GM12878 (cell line): ENCODE data around the gene CLK4. TPM values are rescaled to one million over a fixed set of nuclear protein-coding genes. Genes with fewer than 3 reads are reported as not detected.

Experiments used
- ATAC-seq: fragments of 200-7000 bp; cut with Tn5 transposase; 3 replicates; pipeline ENCODE4 v1.9.1; 2020; ENCODE audit warnings: mild to moderate bottlenecking, moderate library complexity
- BruUV-seq: library from RNA; stranded (reverse); fragments of 400-500 nt; replicated peaks from 2 replicates; lab custom pipeline; 2021; lab: Mats Ljungman, UMichigan
- CTCF ChIA-PET: fragments of 300-600 bp; sonication (Branson Sonifier 250); formaldehyde crosslinking; extraction: SDS; loops from one replicate; lab custom pipeline; 2021; ENCODE audit warnings: inconsistent platforms; lab: Yijun Ruan, JAX
- POLR2A ChIA-PET: fragments of 350-600 bp; formaldehyde crosslinking; extraction: SDS; loops from one replicate; lab custom pipeline; 2021; ENCODE audit warnings: inconsistent platforms; lab: Charles Lee
- RAD21 ChIA-PET: fragments of 300-600 bp; sonication (Branson Sonifier 250); formaldehyde crosslinking; loops from one replicate; lab custom pipeline; 2023; ENCODE audit warnings: antibody characterized with exemption; ENCODE audit not compliant: unreplicated experiment; lab: Charles Lee
- SMC1A ChIA-PET: fragments of 300-600 bp; sonication (Branson Sonifier 250); formaldehyde crosslinking; loops from one replicate; lab custom pipeline; 2023; ENCODE audit not compliant: unreplicated experiment, uncharacterized antibody; lab: Charles Lee
- DNase-seq: peaks from one replicate; pipeline ENCODE4 v3.0.0-alpha.2; 2011; ENCODE audit warnings: low read depth, low spot score
- FAIRE-seq: peaks from 3 replicates; lab custom pipeline; 2011; peaks lifted over from hg19 to GRCh38; lab: Jason Lieb, UNC
- H2AFZ ChIP-seq: 2 replicates; pipeline ENCODE4 v1.6.0; 2011; ENCODE audit warnings: low read depth, low read length, control low read depth; ENCODE audit not compliant: control insufficient read depth
- H3K27ac ChIP-seq: 2 replicates; pipeline ENCODE4 v1.5.1; 2011; ENCODE audit warnings: control low read depth; ENCODE audit not compliant: control insufficient read depth, insufficient read depth
- H3K27me3 ChIP-seq, 2 experiments: replicated peaks in 1 of 2; 2 replicates each; pipeline versions ENCODE4 v1.6.0 to v1.6.1; 2011; ENCODE audit warnings: low read length in 1 of 2; ENCODE audit not compliant: control insufficient read depth in 2 of 2, insufficient read depth in 2 of 2
- H3K36me3 ChIP-seq, 2 experiments: 2 replicates each; pipeline ENCODE4 v1.5.1; 2011; ENCODE audit warnings: low read length in 1 of 2; ENCODE audit not compliant: control insufficient read depth in 2 of 2, insufficient read depth in 2 of 2
- H3K4me1 ChIP-seq: 2 replicates; pipeline ENCODE4 v1.6.1; 2011; ENCODE audit warnings: mild to moderate bottlenecking, low read length, moderate library complexity, mixed read lengths; ENCODE audit not compliant: control insufficient read depth, insufficient read depth
- H3K4me2 ChIP-seq: 2 replicates; pipeline ENCODE4 v1.6.0; 2011; ENCODE audit warnings: control low read depth; ENCODE audit not compliant: control insufficient read depth, insufficient read depth
- H3K4me3 ChIP-seq: fragments of 200-600 bp; sonication (generic); 2 replicates; pipeline ENCODE4 v1.5.1; 2016
- H3K79me2 ChIP-seq: 2 replicates; pipeline ENCODE4 v1.6.0; 2011; ENCODE audit warnings: low read length; ENCODE audit not compliant: control insufficient read depth, insufficient read depth
- H3K9ac ChIP-seq: 2 replicates; pipeline ENCODE4 v1.8.0; 2011; ENCODE audit warnings: low read length, control low read depth, mixed read lengths; ENCODE audit not compliant: control insufficient read depth, insufficient read depth
- H3K9me3 ChIP-seq: replicated peaks from 3 replicates; pipeline ENCODE4 v1.5.1; 2011; ENCODE audit warnings: mild to moderate bottlenecking, low read length; ENCODE audit not compliant: control insufficient read depth, insufficient read depth
- H4K20me1 ChIP-seq: 2 replicates; pipeline ENCODE4 v1.6.0; 2011; ENCODE audit not compliant: control insufficient read depth, insufficient read depth
- CBX3 ChIP-seq: fragments of 200-600 bp; sonication (generic); IDR thresholded peaks from 2 replicates; pipeline ENCODE4 v1.6.1; 2016; ENCODE audit warnings: low read depth, borderline replicate concordance
- CREM ChIP-seq: IDR thresholded peaks from 2 replicates; pipeline ENCODE4 v1.6.1; 2014; ENCODE audit warnings: antibody characterized with exemption, low read depth
- FOS ChIP-seq: IDR thresholded peaks from 3 replicates; pipeline ENCODE4 v1.6.1; 2011; ENCODE audit warnings: borderline replicate concordance; ENCODE audit not compliant: insufficient read length; ENCODE audit errors: extremely low read depth
- HDGF ChIP-seq: fragments of 450-650 bp; IDR thresholded peaks from 2 replicates; pipeline ENCODE4 v1.6.1; 2016; ENCODE audit warnings: antibody characterized with exemption
- JUND ChIP-seq: IDR thresholded peaks from 2 replicates; pipeline ENCODE4 v1.6.1; 2012; ENCODE audit warnings: low read depth, mild to moderate bottlenecking, low read length, improper control_type of control experiment, moderate library complexity
- MTA3 ChIP-seq: IDR thresholded peaks from 2 replicates; pipeline ENCODE4 v1.6.1; 2012; ENCODE audit warnings: low read length, inconsistent platforms, borderline replicate concordance
- PAX8 ChIP-seq: fragments of 450-650 bp; IDR thresholded peaks from 2 replicates; pipeline ENCODE4 v1.6.1; 2017; ENCODE audit warnings: mild to moderate bottlenecking, moderate library complexity
- RCOR1 ChIP-seq: conservative IDR thresholded peaks from 2 replicates; pipeline ENCODE4 v1.6.1; 2012; ENCODE audit warnings: low read depth, low read length, improper control_type of control experiment
- SMAD5 ChIP-seq: IDR thresholded peaks from 2 replicates; pipeline ENCODE4 v1.6.1; 2016; ENCODE audit warnings: antibody characterized with exemption, low read depth
- SRF ChIP-seq, 2 experiments: IDR thresholded peaks; 2 replicates each; pipeline ENCODE4 v1.6.1; 2011; ENCODE audit warnings: low read depth in 2 of 2, low read length in 2 of 2, mild to moderate bottlenecking in 1 of 2, moderate library complexity in 1 of 2
- STAT1 ChIP-seq: fragments of 450-650 bp; conservative IDR thresholded peaks from 2 replicates; pipeline ENCODE4 v1.6.1; 2014; ENCODE audit warnings: antibody characterized with exemption, mild to moderate bottlenecking
- ZNF24 ChIP-seq: fragments of 450-650 bp; IDR thresholded peaks from 2 replicates; pipeline ENCODE4 v1.6.1; 2017; ENCODE audit warnings: antibody characterized with exemption, mild to moderate bottlenecking
- WGBS: methylation state at CpG from one replicate; pipeline ENCODE4 v1.1.6; 2016; ENCODE audit warnings: low lambda C conversion rate; ENCODE audit not compliant: insufficient replicate concordance, insufficient coverage; ENCODE audit errors: missing lambda C conversion rate; 5-methylcytosine and 5-hydroxymethylcytosine counted together
- in situ Hi-C: fragments of 300-500 bp; cut with MboI; formaldehyde crosslinking; loops from 9 replicates; pipeline ENCODE4 v1.14.3; 2018; ENCODE audit warnings: mixed read lengths
- intact Hi-C: fragments of 100-400 bp; cut with micrococcal nuclease; formaldehyde crosslinking; loops from one replicate; pipeline ENCODE4 v1.14.2; 2022; ENCODE audit not compliant: unreplicated experiment
- polyA plus RNA-seq, 11 experiments: library from polyadenylated mRNA; depleted of rRNA in 4 of 11; unstranded in 6 of 11; stranded (reverse) in 5 of 11; fragments of >200 nt; fragmentation: Nextera tagmentation in 4 of 11; fragmentation: Illumina TruSeq in 1 of 11; extraction: Ambion mirVana in 4 of 11; extraction: Trizol in 1 of 11; gene quantifications; 1 replicate in 1 of 11; 2 replicates in 10 of 11; pipeline versions ENCODE4 v1.2.1 to v1.2.3, GENCODE V29; 2011 to 2016; ENCODE audit warnings: inconsistent platforms in 2 of 11, missing spikeins in 2 of 11, low read depth in 1 of 11
- total RNA-seq, 4 experiments: library from RNA; depleted of rRNA in 3 of 4; stranded (reverse); fragments of >200 nt in 3 of 4; fragmentation: Illumina TruSeq in 1 of 4; extraction: Trizol in 1 of 4; gene quantifications; 2 replicates each; pipeline versions ENCODE4 v1.2.1 to v1.2.3, GENCODE V29; 2013 to 2021
- TF ChIP-seq, protein P1 (sequence below): fragments of 450-650 bp; IDR thresholded peaks from 2 replicates; pipeline ENCODE4 v1.6.1; 2018; ENCODE audit warnings: mild to moderate bottlenecking, low read depth, moderate library complexity; ENCODE audit not compliant: partially characterized antibody
- TF ChIP-seq, protein P2 (sequence below): fragments of 450-650 bp; IDR thresholded peaks from 2 replicates; pipeline ENCODE4 v1.6.1; 2017; ENCODE audit warnings: low read depth, mild to moderate bottlenecking, moderate library complexity
- TF ChIP-seq, protein P3 (sequence below): IDR thresholded peaks from 2 replicates; pipeline ENCODE4 v1.6.1; 2012; ENCODE audit warnings: low read depth, low read length, improper control_type of control experiment
- TF ChIP-seq, protein P4 (sequence below): fragments of 450-650 bp; formaldehyde crosslinking; IDR thresholded peaks from 2 replicates; pipeline ENCODE4 v1.4.0; 2022; ENCODE audit warnings: mild to moderate bottlenecking, moderate library complexity

Gene CLK4
- total and polyA plus RNA-seq, 10 of the 15 experiments (the other 5 are each of a cell fraction or from before 2014, with no cell fraction given) = 13.6 to 47.9 (median 19.1) TPM

DNA sequence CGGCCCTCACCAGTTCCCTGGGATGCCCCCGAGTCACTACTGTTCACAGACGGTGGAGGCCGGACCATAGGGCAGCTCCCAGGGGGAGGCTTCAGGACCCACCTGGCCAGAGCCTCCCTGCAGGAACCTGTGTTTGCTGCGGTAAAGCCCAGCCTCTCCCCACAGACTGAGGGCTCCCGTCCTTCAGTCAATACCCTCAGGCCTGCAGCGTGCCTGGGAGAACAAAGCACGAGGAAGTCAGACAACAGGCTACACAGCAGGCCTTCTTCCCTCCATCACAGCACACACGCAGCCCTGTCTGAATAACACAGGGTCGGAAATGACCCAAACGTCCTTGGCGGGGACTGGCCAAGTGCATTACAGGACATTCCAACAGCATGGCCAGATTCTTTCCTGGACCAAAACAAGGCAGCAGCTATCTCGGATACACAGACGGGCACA, 71.1 kb downstream of the CLK4 start:
- Histone ChIP-seq H2AFZ (no peak overlapping the region), H3K4me3 (no peak overlapping the region), H4K20me1 (no peaks in the 10 kb centered on the region), H3K36me3 (no peaks in the 10 kb centered on the region), H3K27me3 (no peaks in the 10 kb centered on the region), H3K9ac (no peak overlapping the region), H3K27ac (no peak overlapping the region), H3K4me1 (no peaks in the 10 kb centered on the region), H3K4me2 (no peak overlapping the region), H3K9me3 (no peaks in the 10 kb centered on the region), H3K79me2 (no peaks in the 10 kb centered on the region)
- TF ChIP-seq, protein P1, sequence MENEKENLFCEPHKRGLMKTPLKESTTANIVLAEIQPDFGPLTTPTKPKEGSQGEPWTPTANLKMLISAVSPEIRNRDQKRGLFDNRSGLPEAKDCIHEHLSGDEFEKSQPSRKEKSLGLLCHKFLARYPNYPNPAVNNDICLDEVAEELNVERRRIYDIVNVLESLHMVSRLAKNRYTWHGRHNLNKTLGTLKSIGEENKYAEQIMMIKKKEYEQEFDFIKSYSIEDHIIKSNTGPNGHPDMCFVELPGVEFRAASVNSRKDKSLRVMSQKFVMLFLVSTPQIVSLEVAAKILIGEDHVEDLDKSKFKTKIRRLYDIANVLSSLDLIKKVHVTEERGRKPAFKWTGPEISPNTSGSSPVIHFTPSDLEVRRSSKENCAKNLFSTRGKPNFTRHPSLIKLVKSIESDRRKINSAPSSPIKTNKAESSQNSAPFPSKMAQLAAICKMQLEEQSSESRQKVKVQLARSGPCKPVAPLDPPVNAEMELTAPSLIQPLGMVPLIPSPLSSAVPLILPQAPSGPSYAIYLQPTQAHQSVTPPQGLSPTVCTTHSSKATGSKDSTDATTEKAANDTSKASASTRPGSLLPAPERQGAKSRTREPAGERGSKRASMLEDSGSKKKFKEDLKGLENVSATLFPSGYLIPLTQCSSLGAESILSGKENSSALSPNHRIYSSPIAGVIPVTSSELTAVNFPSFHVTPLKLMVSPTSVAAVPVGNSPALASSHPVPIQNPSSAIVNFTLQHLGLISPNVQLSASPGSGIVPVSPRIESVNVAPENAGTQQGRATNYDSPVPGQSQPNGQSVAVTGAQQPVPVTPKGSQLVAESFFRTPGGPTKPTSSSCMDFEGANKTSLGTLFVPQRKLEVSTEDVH = no peak
- TF ChIP-seq CREM (no peak), PAX8 (no peak), SMAD5 (no peak), ZNF24 (no peak), CBX3 (no peak), RCOR1 (no peak), HDGF (no peak), JUND (no peak), STAT1 (no peak), MTA3 (no peak), FOS (no peak), SRF (IDR thresholded peaks at IDR 0.05; ENCODE audit: low read depth in 2 of 2, low read length in 2 of 2) (no peak)
- TF ChIP-seq, protein P2, sequence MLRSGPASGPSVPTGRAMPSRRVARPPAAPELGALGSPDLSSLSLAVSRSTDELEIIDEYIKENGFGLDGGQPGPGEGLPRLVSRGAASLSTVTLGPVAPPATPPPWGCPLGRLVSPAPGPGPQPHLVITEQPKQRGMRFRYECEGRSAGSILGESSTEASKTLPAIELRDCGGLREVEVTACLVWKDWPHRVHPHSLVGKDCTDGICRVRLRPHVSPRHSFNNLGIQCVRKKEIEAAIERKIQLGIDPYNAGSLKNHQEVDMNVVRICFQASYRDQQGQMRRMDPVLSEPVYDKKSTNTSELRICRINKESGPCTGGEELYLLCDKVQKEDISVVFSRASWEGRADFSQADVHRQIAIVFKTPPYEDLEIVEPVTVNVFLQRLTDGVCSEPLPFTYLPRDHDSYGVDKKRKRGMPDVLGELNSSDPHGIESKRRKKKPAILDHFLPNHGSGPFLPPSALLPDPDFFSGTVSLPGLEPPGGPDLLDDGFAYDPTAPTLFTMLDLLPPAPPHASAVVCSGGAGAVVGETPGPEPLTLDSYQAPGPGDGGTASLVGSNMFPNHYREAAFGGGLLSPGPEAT = no peak
- TF ChIP-seq, protein P3, sequence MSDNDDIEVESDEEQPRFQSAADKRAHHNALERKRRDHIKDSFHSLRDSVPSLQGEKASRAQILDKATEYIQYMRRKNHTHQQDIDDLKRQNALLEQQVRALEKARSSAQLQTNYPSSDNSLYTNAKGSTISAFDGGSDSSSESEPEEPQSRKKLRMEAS = no peak
- TF ChIP-seq, protein P4, sequence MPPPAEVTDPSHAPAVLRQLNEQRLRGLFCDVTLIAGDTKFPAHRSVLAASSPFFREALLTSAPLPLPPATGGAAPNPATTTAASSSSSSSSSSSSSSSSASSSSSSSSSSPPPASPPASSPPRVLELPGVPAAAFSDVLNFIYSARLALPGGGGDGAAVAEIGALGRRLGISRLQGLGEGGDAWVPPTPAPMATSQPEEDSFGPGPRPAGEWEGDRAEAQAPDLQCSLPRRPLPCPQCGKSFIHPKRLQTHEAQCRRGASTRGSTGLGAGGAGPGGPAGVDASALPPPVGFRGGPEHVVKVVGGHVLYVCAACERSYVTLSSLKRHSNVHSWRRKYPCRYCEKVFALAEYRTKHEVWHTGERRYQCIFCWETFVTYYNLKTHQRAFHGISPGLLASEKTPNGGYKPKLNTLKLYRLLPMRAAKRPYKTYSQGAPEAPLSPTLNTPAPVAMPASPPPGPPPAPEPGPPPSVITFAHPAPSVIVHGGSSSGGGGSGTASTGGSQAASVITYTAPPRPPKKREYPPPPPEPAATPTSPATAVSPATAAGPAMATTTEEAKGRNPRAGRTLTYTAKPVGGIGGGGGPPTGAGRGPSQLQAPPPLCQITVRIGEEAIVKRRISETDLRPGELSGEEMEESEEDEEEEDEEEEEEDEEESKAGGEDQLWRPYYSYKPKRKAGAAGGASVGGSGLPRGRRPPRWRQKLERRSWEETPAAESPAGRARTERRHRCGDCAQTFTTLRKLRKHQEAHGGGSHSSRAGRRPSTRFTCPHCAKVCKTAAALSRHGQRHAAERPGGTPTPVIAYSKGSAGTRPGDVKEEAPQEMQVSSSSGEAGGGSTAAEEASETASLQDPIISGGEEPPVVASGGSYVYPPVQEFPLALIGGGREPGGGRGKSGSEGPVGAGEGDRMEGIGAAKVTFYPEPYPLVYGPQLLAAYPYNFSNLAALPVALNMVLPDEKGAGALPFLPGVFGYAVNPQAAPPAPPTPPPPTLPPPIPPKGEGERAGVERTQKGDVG (CRISPR knock-in tag) = no peak
- no TSS peak for BruUV-seq
- FAIRE-seq = no peak
- in situ Hi-C loops (no loop called here), intact Hi-C loops (no loop called here)
- ChIA-PET SMC1A (no interaction called here), RAD21 (no interaction called here), POLR2A (interaction anchor here (0.6 kb wide), 2 partner anchors 45 to 372 kb away, joined by 3 to 8 read pairs; no protein-coding TSS in a partner anchor), CTCF (no interaction called here)
- WGBS = 59% methylated on average over 13 of the region's 14 CpGs
- no peak for DNase-seq
- ATAC-seq = no peak
